ENCODE data around the gene TTI1.

GRCh38 chr20:37991908-37992307, 41.3 kb downstream of the TTI1 start:
- TF ChIP-seq CTCF (IDR thresholded peaks at IDR 0.05; ENCODE audit: insufficient read depth, low read depth, low read length) (no peak), EZH2 (IDR thresholded peaks at IDR 0.05; ENCODE audit: insufficient read depth, low read length) (no peak)
